ENCODE results near the gene ACAD9. TPM values are rescaled to one million over a fixed set of nuclear protein-coding genes. Genes with fewer than 3 reads are reported as not detected.
A peak's percentile ranks its signal among the peaks of the same experiment; 100 is the strongest.
"Not testable (repeated sequence)": the region's sequence is repeated elsewhere in the genome, so short reads cannot be mapped to it uniquely, and the experiment has no call there.

The ACAD9 gene
- polyA plus RNA-seq, 2 donors, result 25.6 to 30.8 TPM

DNA sequence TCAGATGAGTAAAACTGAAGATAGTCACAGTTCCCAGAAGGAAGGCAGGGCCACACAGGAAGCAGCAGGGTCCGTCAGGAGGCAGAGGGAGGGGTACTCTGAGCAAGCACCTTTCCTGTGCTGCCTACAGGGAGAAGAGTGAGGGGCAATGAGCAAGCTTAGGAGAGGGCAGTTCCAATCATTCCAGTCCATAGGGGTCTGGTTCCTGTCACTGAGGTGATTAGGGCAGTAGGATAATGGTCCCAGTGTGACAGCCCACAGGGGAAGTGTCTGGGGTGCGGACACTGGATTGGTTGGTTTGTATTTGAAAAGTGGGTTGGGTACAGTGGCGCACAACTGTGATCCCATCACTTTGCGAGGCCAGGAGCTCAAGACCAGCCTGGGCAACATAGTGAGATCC is 7.1 kb upstream of the ACAD9 start:
- no peaks in the 10 kb centered on the region for H3K27me3 ChIP-seq (ENCODE audit: control insufficient read depth in 1 of 2, insufficient read depth in 2 of 2, low read length in 2 of 2)
- H3K9me3 ChIP-seq (ENCODE audit: control insufficient read depth in 2 of 2, insufficient read depth in 1 of 2, low read depth in 1 of 2, low read length in 1 of 2), result no peaks in the 10 kb centered on the region
- no peaks in the 10 kb centered on the region for H3K4me1 ChIP-seq (ENCODE audit: control insufficient read depth in 2 of 2, insufficient read depth in 2 of 2, low read length in 1 of 2)
- 86 to 90% methylated on average over 4 of the region's 4 CpGs for WGBS, 2 donors
- no peaks in the 10 kb centered on the region for H3K36me3 ChIP-seq (ENCODE audit: control insufficient read depth in 2 of 2, insufficient read depth in 2 of 2, low read length in 1 of 2)
- no peak overlapping the region for H3K27ac ChIP-seq (ENCODE audit: low read depth in 2 of 2, low read length in 1 of 2)
- H3K4me3 ChIP-seq (ENCODE audit: low read depth in 1 of 2, low read length in 2 of 2), result no peak overlapping the region

DNA sequence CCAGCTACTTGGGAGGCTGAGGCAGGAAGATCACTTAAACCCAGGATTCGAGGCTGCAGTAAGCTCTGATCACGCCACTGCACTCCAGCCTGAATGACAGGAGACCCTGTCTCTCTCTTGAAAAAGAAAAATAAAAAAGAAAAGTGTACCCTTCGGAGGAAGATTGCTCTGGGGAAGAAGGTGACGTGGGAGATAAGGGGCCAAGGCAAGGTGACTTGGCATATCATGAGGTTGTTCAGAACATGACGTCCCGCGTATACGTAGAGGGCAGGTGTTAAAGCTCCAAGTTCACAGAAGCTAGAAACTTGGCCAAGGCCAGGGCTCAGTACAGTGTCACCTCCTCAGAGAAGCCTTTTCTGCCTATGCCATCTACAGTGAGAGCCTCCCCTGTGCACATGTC is 6.7 kb upstream of the ACAD9 start:
- Histone ChIP-seq H3K9me3 (ENCODE audit: control insufficient read depth in 2 of 2, insufficient read depth in 1 of 2, low read depth in 1 of 2, low read length in 1 of 2) (no peaks in the 10 kb centered on the region), H3K27ac (ENCODE audit: low read depth in 2 of 2, low read length in 1 of 2) (no peak overlapping the region), H3K36me3 (ENCODE audit: control insufficient read depth in 2 of 2, insufficient read depth in 2 of 2, low read length in 1 of 2) (no peaks in the 10 kb centered on the region), H3K27me3 (ENCODE audit: control insufficient read depth in 1 of 2, insufficient read depth in 2 of 2, low read length in 2 of 2) (no peaks in the 10 kb centered on the region), H3K4me3 (ENCODE audit: low read depth in 1 of 2, low read length in 2 of 2) (no peak overlapping the region), H3K4me1 (ENCODE audit: control insufficient read depth in 2 of 2, insufficient read depth in 2 of 2, low read length in 1 of 2) (peaks cover 0 to under 1% of the 10 kb centered on the region in 2 donors)
- WGBS, 2 donors, result 87 to 91% methylated on average over 8 of the region's 8 CpGs

DNA sequence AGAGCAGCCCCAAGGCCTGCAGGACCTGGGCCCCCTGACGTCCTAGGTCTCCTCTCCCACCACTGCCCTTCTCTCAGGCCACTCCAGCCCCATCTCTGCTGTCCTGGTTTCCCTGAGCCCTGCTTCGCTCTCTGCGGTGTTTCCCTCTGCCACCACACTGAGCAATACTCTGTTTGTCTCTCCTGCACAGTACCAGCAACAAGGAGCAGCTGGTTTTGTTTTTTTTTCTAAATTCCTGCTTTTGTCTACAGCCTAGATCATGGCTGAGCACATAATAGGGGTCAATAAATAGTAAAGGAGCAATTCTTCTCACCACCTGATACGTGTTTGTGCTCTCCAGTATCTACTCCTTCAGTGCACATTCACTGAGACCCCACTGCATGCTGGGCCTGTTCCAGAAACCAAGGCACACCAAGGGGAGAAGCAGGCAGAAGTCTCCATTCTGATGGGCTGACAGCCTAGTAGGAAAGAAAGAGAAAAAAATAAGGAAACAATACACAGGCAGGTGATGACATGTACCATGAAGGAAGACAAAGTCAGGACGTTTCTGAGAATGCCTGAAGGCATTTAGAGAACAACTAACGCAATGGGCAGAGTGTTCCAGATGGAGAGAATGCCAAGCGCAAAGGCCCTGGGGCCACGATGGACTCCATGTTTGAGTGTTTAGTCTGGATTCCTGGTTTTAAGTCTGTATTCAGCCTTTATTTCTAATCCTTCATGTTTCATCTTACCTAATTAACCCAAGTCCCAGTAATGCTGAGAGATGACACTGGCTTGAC is 6.0 kb upstream of the ACAD9 start:
- Histone ChIP-seq H3K4me3 (ENCODE audit: low read depth in 1 of 2, low read length in 2 of 2) (no peak overlapping the region), H3K9me3 (ENCODE audit: control insufficient read depth in 2 of 2, insufficient read depth in 1 of 2, low read depth in 1 of 2, low read length in 1 of 2) (no peaks in the 10 kb centered on the region), H3K36me3 (ENCODE audit: control insufficient read depth in 2 of 2, insufficient read depth in 2 of 2, low read length in 1 of 2) (no peaks in the 10 kb centered on the region), H3K27ac (ENCODE audit: low read depth in 2 of 2, low read length in 1 of 2) (no peak overlapping the region), H3K4me1 (ENCODE audit: control insufficient read depth in 2 of 2, insufficient read depth in 2 of 2, low read length in 1 of 2) (peaks cover 3 to 4% of the 10 kb centered on the region in 2 donors), H3K27me3 (ENCODE audit: control insufficient read depth in 1 of 2, insufficient read depth in 2 of 2, low read length in 2 of 2) (no peaks in the 10 kb centered on the region)
- WGBS, 2 donors, result 60 to 65% methylated on average over 8 of the region's 8 CpGs

GRCh38 chr3:128874481-128875180 is 4.8 kb upstream of the ACAD9 start:
- Histone ChIP-seq H3K4me1 (ENCODE audit: control insufficient read depth in 2 of 2, insufficient read depth in 2 of 2, low read length in 1 of 2) (peaks cover 3 to 4% of the 10 kb centered on the region in 2 donors), H3K4me3 (ENCODE audit: low read depth in 1 of 2, low read length in 2 of 2) (no peak overlapping the region), H3K36me3 (ENCODE audit: control insufficient read depth in 2 of 2, insufficient read depth in 2 of 2, low read length in 1 of 2) (no peaks in the 10 kb centered on the region), H3K9me3 (ENCODE audit: control insufficient read depth in 2 of 2, insufficient read depth in 1 of 2, low read depth in 1 of 2, low read length in 1 of 2) (peaks cover 0 to 1% of the 10 kb centered on the region in 2 donors), H3K27ac (ENCODE audit: low read depth in 2 of 2, low read length in 1 of 2) (no peak overlapping the region), H3K27me3 (ENCODE audit: control insufficient read depth in 1 of 2, insufficient read depth in 2 of 2, low read length in 2 of 2) (no peaks in the 10 kb centered on the region)
- WGBS, 2 donors, result 64 to 73% methylated on average over 3 of the region's 3 CpGs

DNA sequence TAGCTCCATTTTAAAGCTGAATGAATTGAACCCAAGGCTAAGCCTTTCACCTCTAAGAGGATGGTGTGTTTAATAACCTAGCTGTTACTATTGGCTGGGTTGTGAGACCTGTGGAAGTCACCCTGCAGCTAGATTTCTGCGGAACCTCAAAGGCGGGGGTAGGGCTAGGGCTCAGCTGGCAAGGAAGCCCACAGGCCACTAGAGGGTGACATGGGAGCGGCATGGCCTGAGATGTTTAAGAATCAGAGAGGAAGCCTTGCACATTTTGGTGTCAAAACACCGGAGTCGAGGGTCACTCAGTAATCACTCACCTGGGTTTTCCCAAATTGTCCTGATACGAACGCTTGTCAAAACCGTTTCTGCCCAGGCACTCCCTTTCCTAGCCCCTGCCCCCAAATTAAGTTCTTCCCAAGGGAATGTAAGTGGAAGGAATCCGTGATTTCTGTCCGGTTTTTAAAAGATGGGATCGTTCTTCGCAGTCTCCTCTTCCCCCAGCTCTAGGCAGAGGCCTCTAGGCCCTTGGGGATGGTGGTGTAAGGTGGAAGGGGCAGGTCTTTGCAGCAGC is 3.8 kb upstream of the ACAD9 start:
- peaks cover 7% of the 10 kb centered on the region in 2 donors for H3K4me1 ChIP-seq (ENCODE audit: control insufficient read depth in 2 of 2, insufficient read depth in 2 of 2, low read length in 1 of 2)
- H3K9me3 ChIP-seq (ENCODE audit: control insufficient read depth in 2 of 2, insufficient read depth in 1 of 2, low read depth in 1 of 2, low read length in 1 of 2), result peaks cover 0 to 2% of the 10 kb centered on the region in 2 donors
- no peaks in the 10 kb centered on the region for H3K36me3 ChIP-seq (ENCODE audit: control insufficient read depth in 2 of 2, insufficient read depth in 2 of 2, low read length in 1 of 2)
- H3K4me3 ChIP-seq (ENCODE audit: low read depth in 1 of 2, low read length in 2 of 2), result no peak overlapping the region
- H3K27ac ChIP-seq (ENCODE audit: low read depth in 2 of 2, low read length in 1 of 2), result no peak overlapping the region
- no peaks in the 10 kb centered on the region for H3K27me3 ChIP-seq (ENCODE audit: control insufficient read depth in 1 of 2, insufficient read depth in 2 of 2, low read length in 2 of 2)
- 49 to 59% methylated on average over 12 of the region's 12 CpGs for WGBS, 2 donors

- Histone ChIP-seq H3K36me3 (ENCODE audit: control insufficient read depth in 2 of 2, insufficient read depth in 2 of 2, low read length in 1 of 2) (peaks cover 0 to 2% of the 10 kb centered on the region in 2 donors), H3K4me3 (ENCODE audit: low read depth in 1 of 2, low read length in 2 of 2) (peak overlapping the region in 1 of 2 donors; percentile 88), H3K9me3 (ENCODE audit: control insufficient read depth in 2 of 2, insufficient read depth in 1 of 2, low read depth in 1 of 2, low read length in 1 of 2) (peaks cover 0 to 2% of the 10 kb centered on the region in 2 donors), H3K27ac (ENCODE audit: low read depth in 2 of 2, low read length in 1 of 2) (peak overlapping the region; percentile 98 to 100), H3K27me3 (ENCODE audit: control insufficient read depth in 1 of 2, insufficient read depth in 2 of 2, low read length in 2 of 2) (no peaks in the 10 kb centered on the region), H3K4me1 (ENCODE audit: control insufficient read depth in 2 of 2, insufficient read depth in 2 of 2, low read length in 1 of 2) (peaks cover 7 to 12% of the 10 kb centered on the region in 2 donors)
- 67 to 73% methylated on average over 7 of the region's 7 CpGs for WGBS, 2 donors
Measured at GRCh38 chr3:128878011-128878457, 1.4 kb upstream of the ACAD9 start.

DNA sequence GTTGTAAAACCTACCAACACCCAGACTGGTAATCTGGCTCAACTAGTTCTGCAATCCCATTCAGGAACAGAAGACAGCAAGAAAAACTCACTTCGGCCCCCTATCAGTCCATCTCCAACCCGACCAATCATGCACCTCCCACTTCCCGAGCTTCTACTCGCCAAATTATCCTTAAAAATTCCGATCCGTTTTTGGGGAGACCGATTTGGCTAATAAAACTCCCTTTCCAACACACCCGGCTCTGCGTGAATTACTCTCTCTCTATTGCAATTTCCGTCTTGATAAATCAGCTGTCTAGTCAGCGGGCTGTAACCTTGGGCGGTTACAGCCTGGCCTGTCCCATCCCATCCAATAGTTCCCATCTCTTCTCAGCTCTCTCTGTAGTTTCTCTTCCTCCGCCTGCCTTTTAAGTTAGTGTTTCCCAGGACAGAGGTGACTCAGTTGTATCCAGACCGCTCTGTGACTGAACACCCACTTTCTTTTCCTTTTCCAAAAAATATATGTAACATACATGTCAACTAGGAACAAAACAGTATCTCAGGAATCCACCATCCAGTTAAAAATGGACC is 780 bp upstream of the ACAD9 start:
- peak overlapping the region; percentile 98 to 100 for H3K27ac ChIP-seq (ENCODE audit: low read depth in 2 of 2, low read length in 1 of 2)
- H3K4me3 ChIP-seq (ENCODE audit: low read depth in 1 of 2, low read length in 2 of 2), result peak overlapping the region; percentile 88 to 93
- peaks cover 7 to 12% of the 10 kb centered on the region in 2 donors for H3K4me1 ChIP-seq (ENCODE audit: control insufficient read depth in 2 of 2, insufficient read depth in 2 of 2, low read length in 1 of 2)
- peaks cover 0 to 2% of the 10 kb centered on the region in 2 donors for H3K36me3 ChIP-seq (ENCODE audit: control insufficient read depth in 2 of 2, insufficient read depth in 2 of 2, low read length in 1 of 2)
- 1% methylated on average over 14 of the region's 14 CpGs for WGBS, 2 donors
- H3K9me3 ChIP-seq (ENCODE audit: control insufficient read depth in 2 of 2, insufficient read depth in 1 of 2, low read depth in 1 of 2, low read length in 1 of 2), result peaks cover 0 to 2% of the 10 kb centered on the region in 2 donors
- no peaks in the 10 kb centered on the region for H3K27me3 ChIP-seq (ENCODE audit: control insufficient read depth in 1 of 2, insufficient read depth in 2 of 2, low read length in 2 of 2)

DNA sequence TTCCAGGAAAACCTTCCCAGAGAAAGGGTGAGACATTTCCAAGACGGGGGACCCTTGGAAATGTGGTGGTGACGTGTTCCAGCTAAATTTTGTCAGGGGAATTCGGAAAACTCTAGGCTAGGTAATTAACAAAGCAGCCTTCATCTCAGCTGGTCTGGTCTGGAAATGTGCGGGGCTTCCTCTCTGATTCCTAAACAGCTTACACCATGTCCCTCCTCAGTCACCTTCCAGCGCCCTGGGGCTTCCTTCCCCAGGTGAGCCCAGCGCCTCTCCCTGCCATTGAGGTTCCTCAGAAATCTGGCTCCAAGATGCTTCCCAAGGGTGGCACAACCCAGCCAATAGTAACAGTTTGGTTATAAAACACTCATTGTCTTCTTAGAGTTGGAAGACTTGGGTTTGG is 571 bp downstream of the ACAD9 start:
- H3K4me3 ChIP-seq (ENCODE audit: low read depth in 1 of 2, low read length in 2 of 2), result peak overlapping the region; percentile 88 to 93
- peaks cover 0 to 2% of the 10 kb centered on the region in 2 donors for H3K36me3 ChIP-seq (ENCODE audit: control insufficient read depth in 2 of 2, insufficient read depth in 2 of 2, low read length in 1 of 2)
- H3K4me1 ChIP-seq (ENCODE audit: control insufficient read depth in 2 of 2, insufficient read depth in 2 of 2, low read length in 1 of 2), result peaks cover 7 to 14% of the 10 kb centered on the region in 2 donors
- H3K9me3 ChIP-seq (ENCODE audit: control insufficient read depth in 2 of 2, insufficient read depth in 1 of 2, low read depth in 1 of 2, low read length in 1 of 2), result peaks cover 0 to 2% of the 10 kb centered on the region in 2 donors
- H3K27me3 ChIP-seq (ENCODE audit: control insufficient read depth in 1 of 2, insufficient read depth in 2 of 2, low read length in 2 of 2), result no peaks in the 10 kb centered on the region
- peak overlapping the region; percentile 98 to 100 for H3K27ac ChIP-seq (ENCODE audit: low read depth in 2 of 2, low read length in 1 of 2)
- WGBS, 2 donors, result 1 to 2% methylated on average over 6 of the region's 6 CpGs

- WGBS, 2 donors, result 71 to 75% methylated on average over 12 of the region's 12 CpGs
- H3K4me1 ChIP-seq (ENCODE audit: control insufficient read depth in 2 of 2, insufficient read depth in 2 of 2, low read length in 1 of 2), result peaks cover 7 to 14% of the 10 kb centered on the region in 2 donors
- peak overlapping the region in 1 of 2 donors; percentile 100 for H3K27ac ChIP-seq (ENCODE audit: low read depth in 2 of 2, low read length in 1 of 2)
- H3K27me3 ChIP-seq (ENCODE audit: control insufficient read depth in 1 of 2, insufficient read depth in 2 of 2, low read length in 2 of 2); H3K36me3 ChIP-seq (ENCODE audit: control insufficient read depth in 2 of 2, insufficient read depth in 2 of 2, low read length in 1 of 2); H3K9me3 ChIP-seq (ENCODE audit: control insufficient read depth in 2 of 2, insufficient read depth in 1 of 2, low read depth in 1 of 2, low read length in 1 of 2): not testable (repeated sequence)
- peak overlapping the region in 1 of 2 donors; percentile 88 for H3K4me3 ChIP-seq (ENCODE audit: low read depth in 1 of 2, low read length in 2 of 2)
Measured at GRCh38 chr3:128880455-128880854, 1.0 kb downstream of the ACAD9 start.

Measured in esophagus (tissue), 2 donors.